Activated CD4-positive, alpha-beta T cell treated with anti-CD3 and anti-CD28 coated beads for 36 hours (primary cell): ENCODE results near the gene FRRS1L. TPM values are rescaled to one million over a fixed set of nuclear protein-coding genes. Genes with fewer than 3 reads are reported as not detected.

Experiments used
- ATAC-seq: fragments of 200-7000 bp; cut with Tn5 transposase; one replicate; pipeline ENCODE4 v1.10.0; 2021; ENCODE audit warnings: mild to moderate bottlenecking, moderate library complexity
- CTCF ChIA-PET: fragments of 350-600 bp; sonication (Branson Sonifier 250); formaldehyde crosslinking; loops from one replicate; lab custom pipeline; 2021; ENCODE audit warnings: antibody characterized with exemption; lab: Charles Lee
- POLR2A ChIA-PET: fragments of 350-600 bp; sonication (Branson Sonifier 250); formaldehyde crosslinking; loops from one replicate; lab custom pipeline; 2021; ENCODE audit warnings: antibody characterized with exemption, inconsistent platforms; lab: Charles Lee
- DNase-seq: peaks from one replicate; pipeline ENCODE4 v3.0.0-alpha.2; 2020
- H3K27ac Mint-ChIP-seq: one replicate; pipeline ENCODE4 v1.8.0; 2021; ENCODE audit warnings: mixed read lengths
- H3K27me3 Mint-ChIP-seq: one replicate; pipeline ENCODE4 v1.8.0; 2021; ENCODE audit warnings: mixed read lengths
- H3K36me3 Mint-ChIP-seq: one replicate; pipeline ENCODE4 v1.8.0; 2021; ENCODE audit warnings: low read depth, mixed read lengths
- H3K4me1 Mint-ChIP-seq: one replicate; pipeline ENCODE4 v1.8.0; 2021; ENCODE audit warnings: mixed read lengths
- H3K4me3 Mint-ChIP-seq: one replicate; pipeline ENCODE4 v1.8.0; 2021; ENCODE audit warnings: mild to moderate bottlenecking, moderate library complexity, mixed read lengths
- H3K9me3 Mint-ChIP-seq: one replicate; pipeline ENCODE4 v1.8.0; 2021; ENCODE audit warnings: low read depth, mixed read lengths
- intact Hi-C, 2 experiments: fragments of 100-400 bp; cut with DNase I in 1 of 2; cut with micrococcal nuclease in 1 of 2; formaldehyde crosslinking; loops; one replicate each; pipeline versions ENCODE4 v1.14.2 to v1.15.1; 2022 to 2024; cut with DNase I, micrococcal nuclease
- total RNA-seq, 2 experiments: library from RNA; stranded (reverse); gene quantifications; one replicate each; pipeline ENCODE4 v1.2.3, GENCODE V29; 2021

Gene FRRS1L
- total RNA-seq, 2 experiments from 2014 or later = not detected

DNA sequence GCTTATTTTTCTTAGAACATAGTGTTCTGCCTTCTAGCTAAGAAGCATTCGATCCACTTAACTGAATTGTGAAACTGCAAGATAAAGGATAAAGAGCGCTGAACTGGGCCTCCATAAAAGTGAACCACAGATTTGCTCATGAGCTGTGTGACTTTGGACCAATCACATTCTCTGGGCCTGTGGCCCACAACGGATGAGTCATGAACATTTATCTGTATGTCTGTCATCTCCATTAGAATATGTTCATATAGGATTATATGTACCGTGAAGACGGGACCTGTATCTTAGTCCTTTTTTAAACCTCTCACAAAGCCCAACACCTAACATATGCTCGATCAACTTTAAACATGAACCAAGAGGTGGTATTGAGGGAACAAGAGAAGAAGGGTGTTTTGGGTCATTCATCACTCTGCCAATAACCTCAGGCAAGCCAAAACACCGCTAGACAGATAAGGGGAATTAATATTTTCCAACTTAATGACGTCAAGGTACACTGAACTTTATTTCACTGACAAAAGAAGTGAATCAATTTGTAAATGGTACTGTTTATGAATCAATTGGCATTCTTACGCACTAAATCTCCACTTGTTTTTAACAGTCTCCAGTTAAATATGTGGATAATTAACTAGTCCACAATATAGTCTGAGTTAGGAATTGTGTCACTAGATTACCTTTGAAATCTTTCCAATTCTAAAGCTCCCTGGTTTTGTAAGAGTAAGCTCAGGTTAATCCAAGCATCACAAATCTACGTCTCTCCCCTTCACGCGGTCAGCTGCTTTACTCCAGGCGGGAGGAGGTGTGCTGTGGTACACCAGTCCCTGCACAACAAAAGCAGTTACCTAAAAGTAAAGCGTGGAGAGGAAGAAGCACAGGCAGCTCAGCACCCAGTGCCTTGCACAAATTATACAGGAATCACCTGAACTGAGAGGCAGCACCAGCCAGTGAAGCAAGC, 48.9 kb downstream of the FRRS1L start:
- peak; percentile 51 for ATAC-seq
- peaks cover 54% of the 10 kb centered on the region for H3K4me1 Mint-ChIP-seq
- intact Hi-C loops = loop anchor here (1.0 to 10.0 kb wide), 10 partner anchors 8 to 1876 kb away; partner anchors contain the start of genes EPB41L4B (in 1 of the 2), KLF4 (in 1 of the 2) and TXN (in 1 of the 2)
- CTCF ChIA-PET = interaction anchor here (0.6 to 1.5 kb wide), 8 partner anchors 9 to 162 kb away, joined by 3 to 5 read pairs (median 4); no protein-coding TSS in a partner anchor
- no peaks in the 10 kb centered on the region for H3K27me3 Mint-ChIP-seq
- H3K27ac Mint-ChIP-seq = peak overlapping the region; percentile 80
- no peaks in the 10 kb centered on the region for H3K9me3 Mint-ChIP-seq
- peak; percentile 73 for DNase-seq
- H3K4me3 Mint-ChIP-seq = peak overlapping the region; percentile 94
- POLR2A ChIA-PET = interaction anchor here (1.5 to 1.6 kb wide), 2 partner anchors 11 to 17 kb away, joined by 4 to 10 read pairs; no protein-coding TSS in a partner anchor
- peaks cover 22% of the 10 kb centered on the region for H3K36me3 Mint-ChIP-seq

DNA sequence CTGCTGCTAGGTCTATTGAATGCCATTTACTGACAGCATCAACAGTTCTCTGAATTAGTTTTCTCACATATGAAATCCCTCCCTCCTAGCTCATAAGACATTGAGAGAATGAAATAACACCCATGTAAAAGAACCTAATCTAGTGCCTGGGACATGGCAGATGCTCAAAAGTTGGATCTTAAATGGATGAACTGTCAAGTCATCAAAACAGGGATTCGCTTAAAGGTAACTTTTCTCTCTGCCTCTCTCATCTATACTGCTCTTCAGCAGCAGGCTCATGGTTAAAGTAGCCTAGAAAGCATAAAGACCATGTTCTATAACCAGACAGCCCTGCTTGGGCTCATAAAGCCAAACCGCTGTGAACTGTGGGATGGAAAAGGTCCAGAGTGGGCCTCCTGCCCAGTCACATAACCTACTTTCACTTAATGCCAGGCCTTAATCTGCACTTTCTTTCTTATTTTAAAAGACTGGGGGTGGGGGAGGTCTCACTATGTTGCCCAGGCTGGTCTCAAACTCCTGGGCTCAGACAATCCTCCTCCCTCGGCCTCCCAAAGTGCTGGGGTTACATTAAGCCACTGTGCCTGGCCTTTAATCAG, 51.0 kb downstream of the FRRS1L start:
- H3K36me3 Mint-ChIP-seq = peaks cover 22% of the 10 kb centered on the region
- ChIA-PET POLR2A (no interaction called here), CTCF (no interaction called here)
- ATAC-seq (no peak), DNase-seq (no peak)
- H3K4me1 Mint-ChIP-seq = peaks cover 75% of the 10 kb centered on the region
- H3K27ac Mint-ChIP-seq = peak overlapping the region; percentile 47
- no peaks in the 10 kb centered on the region for H3K9me3 Mint-ChIP-seq
- no peak overlapping the region for H3K4me3 Mint-ChIP-seq
- H3K27me3 Mint-ChIP-seq = no peaks in the 10 kb centered on the region
- intact Hi-C loops = loop anchor here (5.0 to 10.0 kb wide), 7 partner anchors 34 to 1874 kb away; partner anchors contain the start of genes KLF4 (in 1 of the 2) and TXN (in 1 of the 2)

DNA sequence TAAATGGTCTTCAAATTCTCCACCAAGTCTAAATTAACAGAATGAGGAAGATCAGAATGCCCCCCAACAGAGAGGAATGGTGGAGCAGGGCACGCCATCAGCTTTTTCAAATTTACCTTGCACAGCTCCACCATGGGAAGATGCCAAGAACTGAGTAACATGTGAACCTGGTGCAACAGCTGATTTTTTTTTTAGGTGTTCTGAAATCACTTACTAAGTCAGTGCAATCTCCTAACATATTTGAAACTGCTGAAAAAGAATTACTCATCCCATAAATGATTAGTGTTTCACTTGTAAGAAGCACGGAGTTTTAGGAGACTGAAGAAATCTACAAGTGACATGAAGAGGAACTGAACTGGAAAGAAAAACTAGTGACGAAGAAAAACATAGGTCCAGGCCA, 52.4 kb downstream of the FRRS1L start:
- ChIA-PET POLR2A (interaction anchor here (0.6 to 1.2 kb wide), 4 partner anchors 22 to 1878 kb away, joined by 3 to 4 read pairs (median 4); no protein-coding TSS in a partner anchor), CTCF (interaction anchor here (0.6 to 1.2 kb wide), 3 partner anchors 11 to 290 kb away, joined by 3 to 4 read pairs (median 3); no protein-coding TSS in a partner anchor)
- Mint-ChIP-seq H3K36me3 (peaks cover 22% of the 10 kb centered on the region), H3K27me3 (no peaks in the 10 kb centered on the region), H3K9me3 (no peaks in the 10 kb centered on the region), H3K4me3 (peak overlapping the region; percentile 14), H3K27ac (peak overlapping the region; percentile 65), H3K4me1 (peaks cover 81% of the 10 kb centered on the region)
- ATAC-seq (peak; percentile 32), DNase-seq (peak; percentile 21)
- intact Hi-C loops = loop anchor here (5.0 to 10.0 kb wide), 8 partner anchors 32 to 1872 kb away; partner anchors contain the start of genes KLF4 (in 1 of the 2), RAD23B (in 1 of the 2) and TXN (in 1 of the 2)

DNA sequence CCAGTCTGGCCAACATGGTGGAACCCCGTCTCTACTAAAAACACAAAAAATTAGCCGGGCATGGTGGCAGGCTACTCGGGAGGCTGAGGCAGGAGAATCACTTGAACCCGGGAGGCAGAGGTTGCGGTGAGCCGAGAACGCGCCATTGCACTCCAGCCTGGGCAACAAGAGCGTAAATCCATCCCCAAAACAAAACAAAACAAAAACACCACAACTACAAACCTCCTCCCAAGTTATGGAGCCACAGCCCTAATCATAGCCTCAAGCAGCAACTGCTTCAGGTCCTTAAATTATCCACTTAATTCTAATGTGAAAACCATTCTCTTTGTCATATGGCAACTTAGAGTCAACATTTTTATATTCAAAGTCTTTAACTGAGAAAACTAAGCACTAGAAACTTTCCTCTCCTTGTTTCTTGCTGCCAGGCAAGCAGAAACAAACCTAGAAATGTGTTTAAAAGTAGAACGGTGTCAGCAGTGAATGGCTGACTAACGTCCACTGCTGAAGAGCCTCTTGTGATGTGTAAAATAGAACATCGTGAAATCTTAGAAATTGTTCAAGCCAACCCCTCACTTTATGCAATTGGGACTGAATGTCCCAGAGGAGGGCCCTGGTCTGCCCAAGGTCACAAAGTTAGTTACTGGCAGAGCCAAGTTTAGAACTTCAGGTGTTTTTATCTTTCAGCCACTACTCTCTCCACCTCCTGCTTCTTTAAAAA, 53.0 kb downstream of the FRRS1L start:
- Mint-ChIP-seq H3K27me3 (no peaks in the 10 kb centered on the region), H3K9me3 (no peaks in the 10 kb centered on the region), H3K36me3 (peaks cover 22% of the 10 kb centered on the region), H3K27ac (peak overlapping the region; percentile 65), H3K4me1 (peaks cover 87% of the 10 kb centered on the region), H3K4me3 (no peak overlapping the region)
- no peak for ATAC-seq
- no peak for DNase-seq
- intact Hi-C loops = loop anchor here in 1 of 2 experiments (5.0 to 10.0 kb wide), 2 partner anchors 1629 to 1832 kb away; partner anchors contain the start of genes KLF4 and RAD23B
- ChIA-PET POLR2A (interaction anchor here (0.6 to 1.2 kb wide), 3 partner anchors 22 to 72 kb away, joined by 3 to 4 read pairs (median 4); no protein-coding TSS in a partner anchor), CTCF (interaction anchor here (1.2 kb wide), 1 partner anchor 11 kb away, joined by 3 read pairs; no protein-coding TSS in a partner anchor)

DNA sequence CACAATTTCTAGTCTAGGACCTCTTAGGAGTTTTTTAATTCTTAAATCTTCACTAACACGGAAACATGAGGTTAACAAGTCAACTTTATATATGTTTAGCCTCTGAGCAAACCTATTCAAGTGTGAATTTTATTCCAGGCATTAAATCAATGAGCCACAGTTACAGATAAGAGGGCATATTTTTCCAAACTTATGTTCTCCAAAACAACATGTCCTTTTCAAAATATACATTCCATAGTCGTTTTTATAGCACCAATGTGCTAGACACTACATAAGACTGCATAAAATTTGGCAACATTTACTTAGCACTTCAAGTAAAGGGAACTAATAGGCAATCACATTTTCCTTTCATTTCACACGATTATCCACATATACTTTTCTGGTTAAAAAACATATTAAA, 53.8 kb downstream of the FRRS1L start:
- no peak for ATAC-seq
- intact Hi-C loops = loop anchor here in 1 of 2 experiments (5.0 to 10.0 kb wide), 2 partner anchors 1628 to 1831 kb away; partner anchors contain the start of genes KLF4 and RAD23B
- no peak for DNase-seq
- H3K9me3 Mint-ChIP-seq = no peaks in the 10 kb centered on the region
- H3K27ac Mint-ChIP-seq = no peak overlapping the region
- no peaks in the 10 kb centered on the region for H3K27me3 Mint-ChIP-seq
- H3K4me3 Mint-ChIP-seq = no peak overlapping the region
- peaks cover 94% of the 10 kb centered on the region for H3K4me1 Mint-ChIP-seq
- H3K36me3 Mint-ChIP-seq = peaks cover 22% of the 10 kb centered on the region
- ChIA-PET CTCF (no interaction called here), POLR2A (no interaction called here)

DNA sequence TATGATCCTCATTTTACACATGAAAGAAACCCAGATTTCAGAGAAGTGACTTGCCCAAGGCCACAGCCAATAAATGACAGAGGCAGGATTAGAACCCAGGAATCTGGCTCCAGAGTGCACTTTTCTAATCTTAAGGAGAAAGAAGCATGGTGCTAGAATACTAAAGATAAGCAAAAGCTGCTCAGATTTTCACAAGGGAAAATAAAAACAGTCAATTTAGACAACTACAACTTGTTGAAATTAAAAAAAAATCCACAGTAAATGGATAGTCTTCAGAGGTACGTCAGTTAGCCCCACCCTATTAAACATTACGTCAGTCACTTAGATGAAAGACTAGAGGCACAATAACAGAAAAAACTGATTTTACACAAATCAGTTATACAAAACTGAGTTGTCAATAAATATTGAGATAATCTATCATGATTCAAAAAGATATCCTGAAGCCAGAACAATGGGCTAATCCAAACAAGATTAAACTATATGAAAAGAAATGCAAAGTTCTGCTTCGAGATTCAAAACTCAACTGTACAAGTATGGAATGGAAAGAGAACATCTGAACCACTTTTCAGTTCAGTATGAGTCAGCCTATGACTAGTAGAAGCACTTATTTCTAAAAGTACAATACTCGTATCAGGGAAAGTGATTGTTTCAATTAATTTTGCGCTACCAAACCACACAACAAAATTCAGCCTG, 56.6 kb downstream of the FRRS1L start:
- ATAC-seq (peak; percentile 64), DNase-seq (no peak)
- intact Hi-C loops = loop anchor here (1.0 to 10.0 kb wide), 8 partner anchors 8 to 1828 kb away; partner anchors contain the start of genes KLF4 (in 1 of the 2) and RAD23B (in 1 of the 2)
- H3K4me1 Mint-ChIP-seq = peaks cover 89% of the 10 kb centered on the region
- peak overlapping the region; percentile 82 for H3K27ac Mint-ChIP-seq
- H3K9me3 Mint-ChIP-seq = no peaks in the 10 kb centered on the region
- ChIA-PET CTCF (interaction anchor here (0.5 to 1.8 kb wide), 4 partner anchors 10 to 359 kb away, joined by 3 to 8 read pairs (median 3); no protein-coding TSS in a partner anchor), POLR2A (interaction anchor here (0.9 to 1.4 kb wide), 2 partner anchors 9 to 10 kb away, joined by 3 to 6 read pairs; partner anchors contain the start of gene TMEM245)
- H3K27me3 Mint-ChIP-seq = no peaks in the 10 kb centered on the region
- peaks cover 8% of the 10 kb centered on the region for H3K36me3 Mint-ChIP-seq
- H3K4me3 Mint-ChIP-seq = peak overlapping the region; percentile 47

DNA sequence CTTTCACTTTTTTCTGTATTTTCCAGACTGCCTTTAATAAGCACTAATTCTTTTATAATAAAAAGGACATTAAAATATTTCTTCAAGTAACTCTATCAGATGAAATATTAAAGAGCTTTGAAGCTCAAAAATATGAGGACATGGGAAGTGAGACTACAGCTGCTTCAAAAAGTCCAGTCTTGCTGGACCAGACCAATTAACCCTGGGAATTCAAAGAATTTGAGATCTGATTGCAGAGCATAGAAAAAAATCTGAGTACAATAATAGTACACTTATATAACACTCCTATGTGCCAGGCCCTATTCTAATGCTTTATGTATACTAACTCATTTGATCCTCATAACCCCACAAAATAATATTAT, 57.1 kb downstream of the FRRS1L start:
- peak overlapping the region; percentile 82 for H3K27ac Mint-ChIP-seq
- ATAC-seq (no peak), DNase-seq (no peak)
- no peaks in the 10 kb centered on the region for H3K27me3 Mint-ChIP-seq
- peaks cover 2% of the 10 kb centered on the region for H3K9me3 Mint-ChIP-seq
- ChIA-PET CTCF (interaction anchor here (1.1 to 1.8 kb wide), 2 partner anchors 10 to 302 kb away, joined by 5 to 8 read pairs; no protein-coding TSS in a partner anchor), POLR2A (interaction anchor here (0.6 to 1.4 kb wide), 3 partner anchors 10 to 211 kb away, joined by 3 to 6 read pairs (median 5); partner anchors contain the start of gene TMEM245)
- intact Hi-C loops = loop anchor here (1.0 to 10.0 kb wide), 8 partner anchors 8 to 1828 kb away; partner anchors contain the start of genes KLF4 (in 1 of the 2) and RAD23B (in 1 of the 2)
- H3K4me3 Mint-ChIP-seq = peak overlapping the region; percentile 47
- peaks cover 14% of the 10 kb centered on the region for H3K36me3 Mint-ChIP-seq
- peaks cover 85% of the 10 kb centered on the region for H3K4me1 Mint-ChIP-seq

DNA sequence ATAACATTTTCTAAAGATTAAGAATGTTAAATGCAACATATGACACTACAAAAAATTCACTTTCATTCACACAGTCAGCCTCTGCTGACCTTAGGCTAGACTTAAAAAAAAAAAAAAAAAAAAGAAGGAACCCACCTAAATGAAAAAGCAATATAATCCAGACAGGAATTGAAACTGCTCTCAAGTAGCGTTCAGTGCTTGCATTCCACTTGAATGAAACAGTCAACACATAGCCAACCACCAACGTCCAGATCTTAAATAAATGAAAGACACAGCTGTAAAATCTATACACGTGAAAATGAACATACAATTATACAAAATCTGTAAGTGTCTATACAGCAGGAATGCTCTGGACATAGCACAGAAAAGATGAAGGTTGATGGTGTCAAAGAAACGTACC, 58.7 kb downstream of the FRRS1L start:
- Mint-ChIP-seq H3K27me3 (no peaks in the 10 kb centered on the region), H3K36me3 (peaks cover 21% of the 10 kb centered on the region), H3K9me3 (peaks cover 5% of the 10 kb centered on the region), H3K4me1 (peaks cover 76% of the 10 kb centered on the region), H3K4me3 (no peak overlapping the region), H3K27ac (no peak overlapping the region)
- ATAC-seq = no peak
- CTCF ChIA-PET = interaction anchor here (1.9 kb wide), 1 partner anchor 14 kb away, joined by 6 read pairs; no protein-coding TSS in a partner anchor
- no peak for DNase-seq
- POLR2A ChIA-PET = no interaction called here
- intact Hi-C loops = no loop called here

DNA sequence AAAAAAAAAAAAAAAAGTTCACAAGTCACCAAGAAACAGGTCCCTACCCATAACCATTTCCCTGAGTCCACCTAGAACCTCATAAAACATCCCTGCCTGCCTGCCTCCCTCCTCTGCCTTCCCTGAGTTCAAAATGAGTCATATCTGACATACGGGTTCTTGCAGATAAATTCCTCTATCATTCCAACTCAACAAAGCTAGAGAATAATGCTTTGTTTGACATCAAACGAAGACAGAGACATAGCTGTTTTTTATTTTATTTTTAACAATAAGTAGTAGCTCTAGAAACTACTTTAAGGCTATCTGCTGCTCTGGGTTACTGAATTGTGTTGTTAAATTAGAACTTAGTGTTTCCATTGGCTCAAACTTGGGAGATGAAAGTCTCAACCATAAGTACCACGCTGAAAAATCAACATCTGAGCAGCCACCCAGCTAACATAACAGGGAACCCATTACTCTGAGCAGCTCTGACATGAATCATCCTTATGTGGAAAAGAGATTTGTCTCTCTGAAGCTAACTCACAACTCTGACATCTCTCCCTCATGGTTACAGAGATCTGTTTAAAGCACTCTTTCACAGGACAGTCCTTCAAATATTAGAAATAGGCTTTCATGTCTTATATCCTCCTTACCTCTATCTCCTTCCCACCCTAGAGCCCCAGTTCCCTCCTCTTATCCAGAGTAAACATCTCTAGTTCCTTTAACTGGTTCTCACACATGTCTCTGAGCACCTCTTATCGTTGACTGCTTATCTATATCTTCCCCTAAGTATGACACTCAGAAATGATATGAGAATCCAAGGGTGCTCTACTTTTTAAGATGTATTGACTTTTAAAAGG, 59.4 kb downstream of the FRRS1L start:
- peaks cover 28% of the 10 kb centered on the region for H3K36me3 Mint-ChIP-seq
- peak overlapping the region; percentile 20 for H3K4me3 Mint-ChIP-seq
- peaks cover 10% of the 10 kb centered on the region for H3K9me3 Mint-ChIP-seq
- H3K4me1 Mint-ChIP-seq = peaks cover 76% of the 10 kb centered on the region
- CTCF ChIA-PET = interaction anchor here (0.8 to 1.9 kb wide), 3 partner anchors 13 to 73 kb away, joined by 3 to 6 read pairs (median 5); no protein-coding TSS in a partner anchor
- peak overlapping the region; percentile 73 for H3K27ac Mint-ChIP-seq
- POLR2A ChIA-PET = interaction anchor here (0.8 to 1.3 kb wide), 2 partner anchors 10 to 15 kb away, joined by 4 to 10 read pairs; no protein-coding TSS in a partner anchor
- H3K27me3 Mint-ChIP-seq = no peaks in the 10 kb centered on the region
- DNase-seq = peak; percentile 33
- peak; percentile 85 for ATAC-seq
- intact Hi-C loops = no loop called here
